GM21367 (cell line): ENCODE measurements around the gene GEMIN5.
A peak's percentile ranks its signal among the peaks of the same experiment; 100 is the strongest.
"Not testable (repeated sequence)": the region's sequence is repeated elsewhere in the genome, so short reads cannot be mapped to it uniquely, and the experiment has no call there.

Experiments used
- ATAC-seq: cut with Tn5 transposase; IDR thresholded peaks from one replicate; pipeline ENCODE4 v1.9.1; 2021; ENCODE audit not compliant: unreplicated experiment

GEMIN5 gene

GRCh38 chr5:154940772-154941620 lies 3.0 kb upstream of the GEMIN5 start, which contains the start of gene MRPL22:
MRPL22 (plus strand) TSS chr5:154941073; CDS start chr5:154941111, 38 bp downstream.
- ATAC-seq: peak; percentile 49

GRCh38 chr5:154940375-154940771 lies 2.4 kb upstream of the GEMIN5 start:
- ATAC-seq: no peak

GRCh38 chr5:154939387-154939786 lies 1.4 kb upstream of the GEMIN5 start:
- not testable (repeated sequence) for ATAC-seq

GRCh38 chr5:154937186-154937717 lies 759 bp downstream of the GEMIN5 start:
- ATAC-seq: no peak

GRCh38 chr5:154934881-154935280 lies 3.1 kb downstream of the GEMIN5 start:
- ATAC-seq: no peak

GRCh38 chr5:154933537-154933936 lies 4.5 kb downstream of the GEMIN5 start:
- ATAC-seq: no peak

- ATAC-seq: no peak
These were observed 14.3 kb downstream of the GEMIN5 start for GRCh38 chr5:154923441-154924430.

GRCh38 chr5:154917757-154918156 lies 20.3 kb downstream of the GEMIN5 start:
- ATAC-seq: no peak

GRCh38 chr5:154916874-154917273 lies 21.1 kb downstream of the GEMIN5 start:
- no peak for ATAC-seq

- ATAC-seq: not testable (repeated sequence)
These were observed 32.4 kb downstream of the GEMIN5 start for GRCh38 chr5:154905601-154906000.

GRCh38 chr5:154901913-154902312 lies 36.1 kb downstream of the GEMIN5 start:
- ATAC-seq: no peak

- ATAC-seq: no peak
These were observed 36.7 kb downstream of the GEMIN5 start for GRCh38 chr5:154901276-154901675.

GRCh38 chr5:154900066-154900465 lies 37.9 kb downstream of the GEMIN5 start:
- no peak for ATAC-seq

- ATAC-seq: no peak
These were observed 38.7 kb downstream of the GEMIN5 start for GRCh38 chr5:154899151-154899816.

GRCh38 chr5:154898210-154898609 lies 39.8 kb downstream of the GEMIN5 start:
- no peak for ATAC-seq

- ATAC-seq: no peak
These were observed 41.3 kb downstream of the GEMIN5 start for GRCh38 chr5:154896562-154897165.

GRCh38 chr5:154895606-154896561 lies 42.1 kb downstream of the GEMIN5 start:
- ATAC-seq: no peak

GRCh38 chr5:154893381-154893780 lies 44.6 kb downstream of the GEMIN5 start:
- no peak for ATAC-seq

GRCh38 chr5:154892369-154892771 lies 45.6 kb downstream of the GEMIN5 start:
- ATAC-seq: no peak
